H1 (cell line): ENCODE results near the gene KLF16. TPM values are rescaled to one million over a fixed set of nuclear protein-coding genes. Genes with fewer than 3 reads are reported as not detected.

ENCODE experiments used
- CTCF ChIA-PET: fragments of 300-600 bp; sonication (Branson Sonifier 250); formaldehyde crosslinking; loops from one replicate; lab custom pipeline; 2021; ENCODE audit not compliant: partially characterized antibody; lab: Charles Lee
- POLR2A ChIA-PET: fragments of 300-600 bp; sonication (Branson Sonifier 250); formaldehyde crosslinking; loops from one replicate; lab custom pipeline; 2021; ENCODE audit warnings: inconsistent platforms; ENCODE audit not compliant: partially characterized antibody; lab: Charles Lee
- DNase-seq, 2 experiments: peaks; one replicate each; pipeline versions ENCODE4 v3.0.0 to v3.0.0-alpha.2; 2010 to 2022; ENCODE audit warnings: low spot score in 2 of 2, low read depth in 1 of 2, mixed read lengths in 1 of 2
- FAIRE-seq: peaks from 2 replicates; lab custom pipeline; 2011; peaks lifted over from hg19 to GRCh38; lab: Jason Lieb, UNC
- H2AFZ ChIP-seq: 2 replicates; pipeline ENCODE4 v1.8.1; 2012; ENCODE audit warnings: low read length, inconsistent platforms
- H2AK5ac ChIP-seq: 2 replicates; pipeline ENCODE4 v1.6.1; 2013; ENCODE audit warnings: low read depth, low read length
- H2BK120ac ChIP-seq: replicated peaks from 2 replicates; pipeline ENCODE3; 2013; ENCODE audit warnings: low read depth, low read length, inconsistent platforms
- H2BK12ac ChIP-seq: 2 replicates; pipeline ENCODE4 v1.6.1; 2013; ENCODE audit warnings: low read depth, low read length
- H2BK15ac ChIP-seq: 2 replicates; pipeline ENCODE4 v1.6.1; 2013; ENCODE audit warnings: low read length
- H2BK20ac ChIP-seq: 2 replicates; pipeline ENCODE4 v1.6.1; 2013; ENCODE audit warnings: low read length
- H2BK5ac ChIP-seq: 2 replicates; pipeline ENCODE4 v1.6.1; 2013; ENCODE audit warnings: low read depth, low read length
- H3K14ac ChIP-seq: 2 replicates; pipeline ENCODE4 v1.6.1; 2013; ENCODE audit warnings: inconsistent platforms; ENCODE audit not compliant: insufficient read length
- H3K18ac ChIP-seq: 2 replicates; pipeline ENCODE4 v1.6.1; 2013; ENCODE audit warnings: low read length; ENCODE audit errors: extremely low read depth
- H3K23ac ChIP-seq: 2 replicates; pipeline ENCODE4 v1.6.1; 2013; ENCODE audit warnings: inconsistent platforms; ENCODE audit not compliant: insufficient read length
- H3K23me2 ChIP-seq: 2 replicates; pipeline ENCODE4 v1.6.1; 2013; ENCODE audit warnings: low read depth, low read length
- H3K27ac ChIP-seq: 2 replicates; pipeline ENCODE4 v1.6.1; 2011; ENCODE audit warnings: low read depth, low read length, inconsistent platforms
- H3K27me3 ChIP-seq, 4 experiments: replicated peaks in 1 of 4; 1 replicate in 1 of 4; 2 replicates in 3 of 4; pipeline versions ENCODE4 v1.6.1 to v1.8.1; 2011 to 2013; ENCODE audit warnings: low read length in 3 of 4, mild to moderate bottlenecking in 3 of 4, inconsistent platforms in 2 of 4, mixed read lengths in 2 of 4, moderate library complexity in 1 of 4; ENCODE audit not compliant: control insufficient read depth in 3 of 4, insufficient read depth in 3 of 4; ENCODE audit errors: extremely low read depth in 1 of 4
- H3K36me3 ChIP-seq, 4 experiments: 2 replicates each; pipeline versions ENCODE4 v1.6.1 to v1.8.1; 2011 to 2013; ENCODE audit warnings: mild to moderate bottlenecking in 4 of 4, low read length in 3 of 4, moderate library complexity in 2 of 4, control low read depth in 1 of 4, inconsistent platforms in 1 of 4; ENCODE audit not compliant: insufficient read depth in 4 of 4, control insufficient read depth in 2 of 4
- H3K4ac ChIP-seq: replicated peaks from 2 replicates; pipeline ENCODE3; 2013; ENCODE audit warnings: low read length, low read depth, mixed read lengths, inconsistent platforms; ENCODE audit not compliant: insufficient read length
- H3K4me1 ChIP-seq, 4 experiments: replicated peaks in 1 of 4; 1 replicate in 1 of 4; 2 replicates in 3 of 4; pipeline versions ENCODE4 v1.6.1 to v1.8.1; 2011 to 2013; ENCODE audit warnings: low read length in 3 of 4, inconsistent platforms in 2 of 4, mixed read lengths in 1 of 4; ENCODE audit not compliant: insufficient read depth in 4 of 4, control insufficient read depth in 3 of 4
- H3K4me2 ChIP-seq, 2 experiments: 2 replicates each; pipeline versions ENCODE4 v1.6.1 to v1.8.1; 2011 to 2013; ENCODE audit warnings: low read depth in 2 of 2, low read length in 2 of 2, control low read depth in 1 of 2, inconsistent platforms in 1 of 2, mild to moderate bottlenecking in 1 of 2; ENCODE audit not compliant: insufficient read depth in 1 of 2
- H3K4me3 ChIP-seq, 4 experiments: fragments of 200-600, 300-600 bp in 1 of 4; sonication (generic), shearing (Covaris generic), sonication (Bioruptor Twin) in 1 of 4; 2 replicates each; pipeline versions ENCODE4 v1.5.1 to v1.8.1; 2011 to 2016; ENCODE audit warnings: low read length in 4 of 4, low read depth in 3 of 4, control low read depth in 2 of 4, inconsistent platforms in 2 of 4, mild to moderate bottlenecking in 2 of 4, mixed read lengths in 1 of 4, moderate library complexity in 1 of 4; ENCODE audit not compliant: insufficient read depth in 2 of 4; ENCODE audit errors: extremely low read depth in 1 of 4
- H3K56ac ChIP-seq: replicated peaks from 2 replicates; pipeline ENCODE3; 2013; ENCODE audit warnings: low read depth, mild to moderate bottlenecking, mixed read lengths, low read length, inconsistent platforms; ENCODE audit not compliant: insufficient read length
- H3K79me1 ChIP-seq: 2 replicates; pipeline ENCODE4 v1.6.1; 2013; ENCODE audit warnings: low read depth, low read length, control low read depth
- H3K79me2 ChIP-seq, 2 experiments: 2 replicates each; pipeline versions ENCODE4 v1.6.1 to v1.8.1; 2012 to 2013; ENCODE audit warnings: low read length in 2 of 2, mild to moderate bottlenecking in 2 of 2, inconsistent platforms in 1 of 2; ENCODE audit not compliant: insufficient read depth in 2 of 2, control insufficient read depth in 1 of 2
- H3K9ac ChIP-seq, 4 experiments: replicated peaks in 1 of 4; 1 replicate in 1 of 4; 2 replicates in 3 of 4; pipeline versions ENCODE4 v1.6.1 to v1.8.1; 2011 to 2013; ENCODE audit warnings: low read depth in 3 of 4, low read length in 3 of 4, control low read depth in 2 of 4, mild to moderate bottlenecking in 2 of 4, moderate library complexity in 2 of 4, inconsistent platforms in 1 of 4; ENCODE audit errors: extremely low read depth in 1 of 4
- H3K9me3 ChIP-seq, 2 experiments: 2 replicates each; pipeline versions ENCODE4 v1.6.1 to v1.8.1; 2012 to 2013; ENCODE audit warnings: mild to moderate bottlenecking in 2 of 2, moderate library complexity in 2 of 2, control low read depth in 1 of 2, inconsistent platforms in 1 of 2, low read depth in 1 of 2, low read length in 1 of 2, mixed read lengths in 1 of 2; ENCODE audit not compliant: insufficient read depth in 2 of 2
- H4K20me1 ChIP-seq, 2 experiments: replicated peaks in 1 of 2; 2 replicates each; pipeline versions ENCODE3 to v1.8.1; 2011 to 2013; ENCODE audit warnings: inconsistent platforms in 2 of 2, low read length in 2 of 2, mild to moderate bottlenecking in 1 of 2; ENCODE audit not compliant: insufficient read depth in 2 of 2, control insufficient read depth in 1 of 2
- H4K5ac ChIP-seq: 2 replicates; pipeline ENCODE4 v1.6.1; 2013; ENCODE audit warnings: low read length, low read depth, mixed read lengths, inconsistent platforms; ENCODE audit not compliant: insufficient read length
- H4K8ac ChIP-seq: 2 replicates; pipeline ENCODE4 v1.8.0; 2013; ENCODE audit warnings: mild to moderate bottlenecking, moderate library complexity, low read length, inconsistent platforms; ENCODE audit not compliant: insufficient read depth; ENCODE audit errors: extremely low read depth
- H4K91ac ChIP-seq: replicated peaks from 2 replicates; pipeline ENCODE3; 2013; ENCODE audit warnings: low read length, mixed read lengths, inconsistent platforms; ENCODE audit not compliant: insufficient read length
- SIX5 ChIP-seq: IDR thresholded peaks from 2 replicates; pipeline ENCODE4 v1.6.1; 2011; ENCODE audit warnings: mild to moderate bottlenecking, low read depth, low read length
- WGBS, 2 experiments: shearing (Covaris generic) in 1 of 2; methylation state at CpG; one replicate each; pipeline versions ENCODE4 v1.1.6 to v1.1.7; 2013 to 2015; ENCODE audit warnings: low lambda C conversion rate in 2 of 2, mixed read lengths in 2 of 2, inconsistent platforms in 1 of 2, low coverage in 1 of 2, missing lambda C conversion rate in 1 of 2; ENCODE audit not compliant: insufficient replicate concordance in 2 of 2, insufficient coverage in 1 of 2, insufficient read length in 1 of 2; ENCODE audit errors: extremely low coverage in 1 of 2, missing lambda C conversion rate in 1 of 2; 5-methylcytosine and 5-hydroxymethylcytosine counted together
- polyA plus RNA-seq, 7 experiments: library from polyadenylated mRNA; depleted of rRNA in 3 of 7; stranded (reverse) in 5 of 7; unstranded in 2 of 7; fragments of >200 nt in 5 of 7; fragments of 200-250 nt in 2 of 7; gene quantifications; 1 replicate in 5 of 7; 2 replicates in 1 of 7; 4 replicates in 1 of 7; pipeline versions ENCODE4 v1.2.1 to v1.2.3, GENCODE V29; 2011 to 2013; ENCODE audit warnings: missing spikeins in 2 of 7, mixed read lengths in 2 of 7
- total RNA-seq: library from RNA; stranded (reverse); fragmentation: NEBNext Ultra II Directional; extraction: Animal tissue kit (Norgen Biotek cat#: 25700); gene quantifications from 2 replicates; pipeline ENCODE4 v1.2.1, GENCODE V29; 2021
- TF ChIP-seq, protein P1 (sequence below), 3 experiments: IDR thresholded peaks; 1 replicate in 2 of 3; 2 replicates in 1 of 3; pipeline versions ENCODE4 v1.5.1 to v1.6.1; 2011; ENCODE audit warnings: low read length in 3 of 3, mild to moderate bottlenecking in 3 of 3, inconsistent platforms in 2 of 3, low read depth in 1 of 3, moderate library complexity in 1 of 3; ENCODE audit not compliant: insufficient read depth in 1 of 3; ENCODE audit errors: control extremely low read depth in 1 of 3

Gene KLF16
- total and polyA plus RNA-seq, 2 of the 8 experiments (the other 6 are each of a cell fraction or from before 2014, with no cell fraction given), result 14.3 to 45.9 TPM

- no peak for FAIRE-seq
- Histone ChIP-seq H3K36me3 (no peaks in the 10 kb centered on the region), H3K18ac (no peak overlapping the region), H3K9ac (no peak overlapping the region), H2AK5ac (no peak overlapping the region), H3K4me2 (no peak overlapping the region), H2BK20ac (no peak overlapping the region), H2BK15ac (no peak overlapping the region), H3K79me2 (no peaks in the 10 kb centered on the region), H3K23me2 (peaks cover 2% of the 10 kb centered on the region), H2BK120ac (no peak overlapping the region), H3K4ac (no peak overlapping the region), H3K9me3 (no peaks in the 10 kb centered on the region), H4K8ac (no peak overlapping the region), H3K23ac (no peak overlapping the region), H2BK5ac (no peak overlapping the region), H2AFZ (no peak overlapping the region), H3K4me3 (no peak overlapping the region), H3K79me1 (no peaks in the 10 kb centered on the region; the same call in 1 of the 2 replicates), H3K27ac (no peak overlapping the region), H4K20me1 (no peaks in the 10 kb centered on the region), H2BK12ac (no peak overlapping the region), H3K4me1 (peaks cover 0 to 2% (median 0%) of the 10 kb centered on the region in 4 experiments; a peak in 3 of 7 replicates), H4K91ac (no peak overlapping the region), H3K56ac (no peak overlapping the region), H3K27me3 (peaks cover 0 to 3% (median 0%) of the 10 kb centered on the region in 4 experiments; a peak in 3 of 7 replicates), H4K5ac (no peak overlapping the region), H3K14ac (no peak overlapping the region)
- 89% methylated on average over 16 of the region's 18 CpGs; no CpG with 5 or more reads in 1 of the 2 experiments for WGBS, 2 experiments
- no peak for DNase-seq
- CTCF ChIA-PET, result interaction anchor here (0.7 to 6.2 kb wide), 6 partner anchors 9 to 43 kb away, joined by 3 to 73 read pairs (median 3); no protein-coding TSS in a partner anchor
- POLR2A ChIA-PET, result interaction anchor here (0.5 kb wide), 1 partner anchor 11 kb away, joined by 3 read pairs; no protein-coding TSS in a partner anchor
- TF ChIP-seq, protein P1, sequence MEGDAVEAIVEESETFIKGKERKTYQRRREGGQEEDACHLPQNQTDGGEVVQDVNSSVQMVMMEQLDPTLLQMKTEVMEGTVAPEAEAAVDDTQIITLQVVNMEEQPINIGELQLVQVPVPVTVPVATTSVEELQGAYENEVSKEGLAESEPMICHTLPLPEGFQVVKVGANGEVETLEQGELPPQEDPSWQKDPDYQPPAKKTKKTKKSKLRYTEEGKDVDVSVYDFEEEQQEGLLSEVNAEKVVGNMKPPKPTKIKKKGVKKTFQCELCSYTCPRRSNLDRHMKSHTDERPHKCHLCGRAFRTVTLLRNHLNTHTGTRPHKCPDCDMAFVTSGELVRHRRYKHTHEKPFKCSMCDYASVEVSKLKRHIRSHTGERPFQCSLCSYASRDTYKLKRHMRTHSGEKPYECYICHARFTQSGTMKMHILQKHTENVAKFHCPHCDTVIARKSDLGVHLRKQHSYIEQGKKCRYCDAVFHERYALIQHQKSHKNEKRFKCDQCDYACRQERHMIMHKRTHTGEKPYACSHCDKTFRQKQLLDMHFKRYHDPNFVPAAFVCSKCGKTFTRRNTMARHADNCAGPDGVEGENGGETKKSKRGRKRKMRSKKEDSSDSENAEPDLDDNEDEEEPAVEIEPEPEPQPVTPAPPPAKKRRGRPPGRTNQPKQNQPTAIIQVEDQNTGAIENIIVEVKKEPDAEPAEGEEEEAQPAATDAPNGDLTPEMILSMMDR (IDR thresholded peaks at IDR 0.05; ENCODE audit: control extremely low read depth in 1 of 3, insufficient read depth in 1 of 3, low read depth in 1 of 3, low read length in 3 of 3), result peak in 2 of 3 experiments; percentile 18 to 27; a peak in 2 of 4 replicates
- TF ChIP-seq SIX5, result no peak
Measured at GRCh38 chr19:1809678-1810077, 53.7 kb downstream of the KLF16 start.
